RPMI7951 (cell line): ENCODE data around the gene RTEL1. TPM values are rescaled to one million over a fixed set of nuclear protein-coding genes. Genes with fewer than 3 reads are reported as not detected.
"Not testable (repeated sequence)": the region's sequence is repeated elsewhere in the genome, so short reads cannot be mapped to it uniquely, and the experiment has no call there.

Experiments used
- DNase-seq: peaks from one replicate; pipeline ENCODE4 v3.0.0-alpha.2; 2012; ENCODE audit warnings: low read depth
- total RNA-seq: library from RNA; depleted of rRNA; stranded (reverse); fragments of >200 nt; shearing (Covaris generic); gene quantifications from 2 replicates; pipeline ENCODE4 v1.2.3, GENCODE V29; 2014

Gene RTEL1
- total RNA-seq, 1 experiment from 2014 or later: 18.7 TPM

DNA sequence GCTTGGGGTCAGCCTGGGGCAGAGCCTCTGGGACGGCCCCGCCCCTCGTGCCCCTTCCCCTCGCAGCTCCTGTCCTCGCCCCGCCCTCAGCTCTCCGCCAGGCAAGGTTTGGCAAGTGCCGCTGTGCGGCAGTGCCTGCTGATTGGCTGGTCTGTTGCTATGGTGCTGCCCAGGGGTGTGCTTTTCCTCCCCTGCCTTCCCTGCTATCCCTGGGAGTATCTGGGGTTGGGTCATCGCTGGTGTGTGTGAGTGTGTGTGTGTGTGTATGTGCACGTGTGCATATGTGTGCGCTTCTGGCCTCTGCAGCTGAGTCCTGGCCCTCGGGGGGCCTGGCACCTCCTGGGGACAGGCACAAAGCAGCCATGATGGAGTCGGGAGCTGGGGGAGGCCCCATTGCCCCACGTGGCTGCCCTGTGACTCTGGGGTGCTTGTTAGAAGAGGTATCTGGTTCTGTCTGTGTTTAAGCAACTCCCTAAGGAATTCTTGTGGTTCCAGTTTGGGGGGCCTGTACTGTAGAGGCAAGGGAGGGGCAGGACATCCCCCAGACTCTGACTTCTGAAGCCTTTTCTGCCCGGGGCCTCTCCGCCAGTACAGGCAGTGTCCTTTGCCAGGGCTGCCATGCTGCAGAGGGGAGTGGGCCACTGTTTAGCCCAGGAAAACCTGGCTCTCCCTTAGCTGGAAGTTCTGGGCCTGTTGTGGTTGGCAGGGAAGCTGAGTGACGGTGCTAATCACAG lies 6.9 kb downstream of the RTEL1 start:
- no peak for DNase-seq

DNA sequence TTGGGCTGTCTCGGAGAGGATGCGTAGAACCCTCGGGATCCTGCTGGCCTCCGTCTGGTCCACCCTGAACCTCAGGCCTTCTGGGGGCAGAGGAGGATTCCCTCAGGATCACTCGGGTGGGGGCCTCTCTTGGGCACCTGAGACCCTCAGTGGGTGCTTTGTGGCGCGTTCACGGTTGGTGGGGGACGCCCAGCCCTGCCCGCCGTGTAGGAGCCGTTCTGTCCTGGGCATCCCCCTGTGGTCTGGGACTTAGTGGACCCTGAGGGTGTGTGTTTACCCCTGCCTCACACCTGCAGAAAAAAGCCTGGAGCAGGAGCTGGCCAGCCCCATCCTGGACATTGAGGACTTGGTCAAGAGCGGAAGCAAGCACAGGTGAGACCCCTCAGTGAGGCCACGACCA lies 7.6 kb downstream of the RTEL1 start:
- DNase-seq: no peak

DNA sequence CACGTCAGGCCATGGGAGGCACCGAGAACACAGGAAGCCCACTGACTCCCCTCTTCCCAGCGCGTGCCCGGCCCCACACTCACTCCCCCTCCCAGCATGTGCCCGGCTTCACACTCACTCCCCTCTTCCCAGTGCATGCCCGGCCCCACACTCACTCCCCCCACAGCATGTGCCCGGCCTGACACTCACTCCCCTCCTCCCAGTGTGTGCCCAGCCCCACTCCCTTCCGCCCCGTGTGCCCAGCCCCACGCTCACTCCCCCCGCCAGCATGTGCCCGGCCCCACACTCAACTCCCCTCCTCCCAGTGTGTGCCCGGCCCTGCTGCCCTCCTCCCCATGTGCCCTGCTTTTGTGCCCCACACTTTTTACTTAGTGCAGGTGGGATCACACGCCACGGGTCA lies 9.7 kb downstream of the RTEL1 start:
- no peak for DNase-seq

DNA sequence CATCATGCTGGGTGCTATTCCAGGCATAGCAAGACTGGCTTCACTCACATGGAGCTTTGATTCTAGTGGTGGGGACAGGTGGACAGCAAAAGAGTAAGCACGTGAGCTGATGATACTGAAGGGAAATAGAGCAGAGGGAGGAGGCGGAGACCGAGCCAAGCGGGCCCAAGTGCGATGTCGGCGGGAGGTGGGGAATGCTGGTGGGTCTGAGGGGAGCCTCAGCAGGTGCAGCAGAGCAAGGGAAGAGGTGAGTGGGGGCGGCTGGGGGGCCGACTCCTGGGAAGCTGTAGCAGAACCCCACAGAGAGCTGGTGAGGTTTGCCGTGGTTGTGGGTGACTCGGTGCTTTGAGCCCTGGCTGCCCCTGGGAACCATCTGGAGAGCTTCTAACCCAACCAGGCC lies 10.2 kb downstream of the RTEL1 start:
- DNase-seq: no peak

DNA sequence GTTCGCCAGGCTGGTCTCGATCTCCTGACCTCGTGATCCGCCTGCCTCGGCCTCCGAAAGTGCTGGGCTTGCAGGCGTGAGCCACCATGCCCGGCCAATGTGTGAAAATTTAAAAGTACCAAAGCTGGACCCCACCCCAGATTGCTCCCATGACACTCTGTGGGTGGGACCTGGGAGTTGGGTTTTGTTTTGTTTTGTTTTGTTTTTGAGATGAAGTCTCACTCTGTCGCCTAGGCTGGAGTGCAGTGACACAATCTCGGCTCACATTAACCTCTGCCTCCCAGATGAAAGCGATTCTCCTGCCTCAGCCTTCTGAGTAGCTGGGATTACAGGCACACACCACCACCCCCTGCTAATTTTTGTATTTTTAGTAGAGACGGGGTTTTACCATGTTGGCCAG lies 13.6 kb downstream of the RTEL1 start:
- not testable (repeated sequence) for DNase-seq

DNA sequence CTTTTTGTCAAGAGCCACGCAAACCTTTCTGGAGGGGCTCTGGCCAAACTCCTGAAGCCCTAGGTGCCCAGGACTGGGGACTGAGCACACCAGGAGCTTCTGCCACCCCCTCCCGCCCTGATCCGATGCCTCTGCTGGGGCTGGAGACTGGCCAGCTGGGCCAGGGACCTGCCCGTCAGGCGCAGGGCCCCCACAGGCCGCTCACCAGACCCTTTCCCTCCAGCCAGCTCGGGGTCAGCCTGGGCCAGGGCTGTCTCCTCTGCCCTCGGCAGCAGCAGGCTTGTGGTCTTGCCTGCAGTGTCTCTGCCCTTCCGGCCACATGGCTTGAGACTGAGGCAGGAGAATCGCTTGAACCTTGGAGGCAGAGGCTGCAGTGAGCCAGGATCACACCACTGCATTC lies 14.6 kb downstream of the RTEL1 start:
- no peak for DNase-seq

DNA sequence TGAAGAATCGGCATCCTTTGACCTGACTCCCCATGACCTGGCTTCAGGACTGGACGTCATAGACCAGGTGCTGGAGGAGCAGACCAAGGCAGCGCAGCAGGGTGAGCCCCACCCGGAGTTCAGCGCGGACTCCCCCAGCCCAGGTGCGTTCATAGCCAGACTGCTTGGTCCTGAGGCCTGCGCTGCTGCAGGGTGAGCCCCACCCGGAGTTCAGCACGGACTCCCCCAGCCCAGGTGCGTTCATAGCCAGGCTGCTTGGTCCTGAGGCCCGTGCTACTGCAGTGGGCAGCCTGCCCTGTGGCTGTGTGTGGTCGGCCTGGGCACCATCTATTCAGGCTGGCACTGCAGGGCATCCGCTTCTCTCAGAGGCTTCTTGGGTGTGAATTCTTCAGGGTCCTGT lies 15.8 kb downstream of the RTEL1 start:
- DNase-seq: no peak

DNA sequence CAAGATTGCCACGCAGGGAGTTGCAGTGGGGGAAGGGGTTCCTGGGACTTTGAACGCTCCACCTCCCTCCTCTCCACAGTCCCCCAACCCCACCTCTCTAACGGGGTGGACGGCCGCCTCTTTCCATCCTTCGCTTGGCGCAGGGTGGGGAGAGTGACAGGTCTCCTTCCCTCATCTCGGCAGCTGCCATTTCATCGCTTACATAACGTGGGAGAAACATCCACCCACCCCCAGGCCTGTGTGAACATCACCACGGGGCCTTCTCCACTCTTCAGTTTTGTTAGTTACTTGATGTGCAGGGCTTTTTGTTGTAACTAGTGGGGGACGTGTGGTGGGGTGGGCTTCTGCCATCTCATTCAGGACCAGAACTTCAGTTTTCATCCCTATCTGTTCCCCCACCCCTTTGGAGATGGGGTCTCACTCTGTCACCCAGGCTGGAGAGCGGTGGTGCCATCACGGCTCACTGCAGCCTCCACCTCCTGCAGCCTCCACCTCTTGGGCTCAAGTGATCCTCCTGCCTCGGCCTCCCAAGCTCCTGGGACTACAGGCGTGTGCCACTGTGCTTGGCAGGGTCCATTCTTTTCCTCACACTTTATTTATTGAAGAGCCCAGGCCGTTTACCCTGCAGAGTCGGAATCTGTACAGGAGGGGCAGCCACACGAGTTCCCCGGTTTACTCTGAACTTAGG lies 17.7 kb downstream of the RTEL1 start:
- no peak for DNase-seq

DNA sequence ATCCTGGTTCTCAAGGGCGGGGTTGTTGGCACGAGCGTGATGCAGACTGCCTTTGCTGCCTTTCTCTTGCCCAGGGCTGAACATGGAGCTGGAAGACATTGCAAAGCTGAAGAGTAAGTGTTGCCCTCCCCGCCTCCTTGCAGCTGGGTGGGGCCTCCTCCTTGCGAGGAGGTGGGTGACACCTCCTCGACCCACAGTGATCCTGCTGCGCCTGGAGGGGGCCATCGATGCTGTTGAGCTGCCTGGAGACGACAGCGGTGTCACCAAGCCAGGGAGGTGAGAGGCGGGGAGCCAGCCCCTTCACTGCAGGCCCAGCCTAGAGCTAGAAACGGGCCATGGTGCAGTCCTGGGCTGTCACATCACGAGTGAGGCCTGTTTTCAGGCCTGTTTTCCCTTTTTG lies 20.0 kb downstream of the RTEL1 start:
- DNase-seq: no peak

DNA sequence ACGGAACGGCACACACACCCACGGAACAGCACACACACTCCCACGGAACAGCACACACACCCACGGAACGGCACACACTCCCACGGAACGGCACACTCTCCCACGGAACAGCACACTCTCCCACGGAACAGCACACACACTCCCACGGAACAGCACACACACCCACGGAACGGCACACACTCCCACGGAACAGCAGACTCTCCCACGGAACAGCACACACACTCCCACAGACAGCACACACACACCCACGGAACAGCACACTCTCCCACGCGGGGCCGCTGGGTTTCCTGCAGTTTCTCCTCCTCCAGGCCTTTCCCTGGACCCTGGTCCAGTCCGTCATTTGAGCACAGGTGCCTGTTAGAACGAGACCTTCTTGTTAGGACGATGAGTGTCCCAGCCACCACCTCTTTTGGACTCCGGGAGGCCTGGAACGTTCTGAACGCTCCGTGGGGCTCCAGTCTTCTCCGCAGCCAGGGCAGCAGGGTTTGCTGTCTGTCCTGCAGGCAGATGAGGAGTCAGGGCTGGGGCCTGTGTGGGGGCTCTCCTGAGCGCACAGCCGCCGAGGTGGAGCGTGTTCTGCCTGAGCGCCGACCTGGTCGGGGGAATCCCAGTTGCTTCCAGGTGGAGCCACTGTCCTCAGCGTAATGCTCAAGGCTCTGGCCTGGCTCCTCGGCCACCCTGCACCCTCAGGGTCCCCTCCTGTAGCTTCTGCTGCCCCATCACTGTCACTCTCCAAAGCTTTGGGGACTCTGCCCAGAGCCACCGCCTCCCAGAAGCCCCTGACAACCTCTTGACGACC lies 20.8 kb downstream of the RTEL1 start:
- DNase-seq: no peak

DNA sequence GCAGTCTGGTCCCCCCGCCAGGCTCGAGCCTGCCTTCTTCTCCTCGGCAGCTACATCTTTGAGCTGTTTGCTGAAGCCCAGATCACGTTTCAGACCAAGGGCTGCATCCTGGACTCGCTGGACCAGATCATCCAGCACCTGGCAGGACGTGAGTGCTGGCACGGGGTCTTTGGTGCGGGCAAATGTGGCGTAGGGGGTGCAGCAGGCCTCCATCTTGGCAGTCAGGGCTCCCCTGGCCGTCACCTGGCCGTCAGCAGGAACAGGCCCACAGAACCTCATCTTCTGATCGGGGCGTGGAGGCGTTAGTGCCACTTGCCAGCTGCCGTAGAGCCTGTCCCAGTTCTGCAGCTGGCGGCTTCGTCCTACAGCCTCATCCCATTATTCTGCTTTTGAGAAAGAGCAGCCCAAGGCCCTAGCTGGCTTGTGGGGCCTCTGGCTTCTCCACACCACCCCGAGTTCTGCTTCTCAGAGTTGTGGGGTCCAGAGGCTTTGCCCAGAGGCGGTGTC lies 21.7 kb downstream of the RTEL1 start:
- no peak for DNase-seq

DNA sequence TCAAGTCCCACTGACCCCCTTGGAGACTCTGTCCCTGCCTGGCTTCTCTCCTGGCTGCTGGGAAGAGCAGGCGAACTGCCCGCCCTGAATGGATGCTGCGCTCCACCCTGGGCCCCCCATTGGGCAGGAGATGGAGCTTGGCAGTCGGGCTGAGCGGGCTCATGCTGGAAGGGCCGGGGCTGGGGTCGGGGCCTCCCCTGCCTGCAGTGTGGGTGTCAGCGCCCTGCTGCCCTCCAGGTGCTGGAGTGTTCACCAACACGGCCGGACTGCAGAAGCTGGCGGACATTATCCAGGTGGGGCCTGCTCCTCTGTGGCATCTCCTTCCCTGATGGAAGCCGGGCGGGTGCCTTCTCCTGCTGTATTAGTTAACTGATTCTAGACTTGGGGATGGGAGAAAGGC lies 22.3 kb downstream of the RTEL1 start:
- no peak for DNase-seq

DNA sequence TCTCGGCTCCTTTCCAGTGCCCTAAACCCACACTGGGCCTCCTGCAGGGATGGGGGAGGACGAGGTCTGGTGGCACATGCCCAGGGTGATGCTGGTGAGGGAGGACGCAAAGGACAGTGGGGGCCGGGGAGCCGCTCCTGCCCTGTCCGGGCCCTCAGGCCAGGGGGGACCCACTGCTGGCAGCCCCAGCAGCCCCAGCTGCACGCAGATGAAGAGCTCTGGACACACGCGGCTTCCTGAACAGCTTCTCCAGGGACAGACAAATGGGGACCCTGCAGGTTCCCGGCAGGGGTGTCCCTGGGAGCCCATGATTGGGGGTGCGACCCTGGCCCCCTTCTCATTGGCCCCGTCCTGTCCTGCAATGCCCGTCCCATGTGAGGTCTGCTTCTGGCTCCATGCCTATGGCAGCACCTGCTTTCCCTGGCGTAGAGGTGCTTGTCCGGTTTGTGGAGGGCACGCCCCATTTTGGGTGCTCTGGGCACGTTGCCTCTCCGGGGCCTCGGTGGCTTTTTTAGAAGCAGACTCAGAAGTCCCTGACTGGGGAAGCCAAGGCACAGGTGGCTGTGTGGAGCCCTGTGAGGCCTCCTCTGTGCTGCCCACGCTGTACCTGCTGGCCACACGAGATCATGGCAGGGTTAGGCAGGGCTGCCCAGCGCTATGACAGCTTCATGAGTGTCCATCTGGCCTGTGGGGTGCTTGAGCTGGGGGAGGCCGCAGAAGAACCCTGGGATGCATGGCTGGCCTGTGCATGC lies 22.9 kb downstream of the RTEL1 start:
- DNase-seq: no peak

DNA sequence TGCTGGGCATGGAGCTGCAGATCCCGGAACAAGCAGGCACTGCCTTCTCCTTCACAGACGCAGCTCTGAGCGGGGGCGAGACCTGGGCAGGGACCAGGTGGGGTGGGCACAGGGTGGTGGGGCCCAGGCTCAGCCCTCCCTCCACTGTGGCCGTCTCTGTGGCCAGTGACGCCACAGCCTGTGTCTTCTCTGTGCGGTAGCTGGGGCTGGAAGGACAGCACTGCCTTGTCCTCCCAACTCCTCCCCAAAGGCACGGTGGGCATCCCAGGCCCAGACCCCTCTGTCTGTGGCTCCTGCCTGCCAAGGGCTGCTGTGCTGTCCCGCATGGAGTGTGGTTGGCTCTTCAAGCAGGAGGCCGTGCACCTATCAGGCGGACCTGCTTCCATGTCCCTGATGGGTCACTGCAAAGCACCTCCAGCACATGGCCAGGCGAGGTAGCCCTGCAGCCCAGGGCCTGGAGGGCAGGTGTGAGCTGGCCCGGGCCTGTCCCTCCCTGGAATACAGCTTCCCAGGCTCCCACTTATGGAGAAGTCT lies 23.6 kb downstream of the RTEL1 start:
- no peak for DNase-seq

DNA sequence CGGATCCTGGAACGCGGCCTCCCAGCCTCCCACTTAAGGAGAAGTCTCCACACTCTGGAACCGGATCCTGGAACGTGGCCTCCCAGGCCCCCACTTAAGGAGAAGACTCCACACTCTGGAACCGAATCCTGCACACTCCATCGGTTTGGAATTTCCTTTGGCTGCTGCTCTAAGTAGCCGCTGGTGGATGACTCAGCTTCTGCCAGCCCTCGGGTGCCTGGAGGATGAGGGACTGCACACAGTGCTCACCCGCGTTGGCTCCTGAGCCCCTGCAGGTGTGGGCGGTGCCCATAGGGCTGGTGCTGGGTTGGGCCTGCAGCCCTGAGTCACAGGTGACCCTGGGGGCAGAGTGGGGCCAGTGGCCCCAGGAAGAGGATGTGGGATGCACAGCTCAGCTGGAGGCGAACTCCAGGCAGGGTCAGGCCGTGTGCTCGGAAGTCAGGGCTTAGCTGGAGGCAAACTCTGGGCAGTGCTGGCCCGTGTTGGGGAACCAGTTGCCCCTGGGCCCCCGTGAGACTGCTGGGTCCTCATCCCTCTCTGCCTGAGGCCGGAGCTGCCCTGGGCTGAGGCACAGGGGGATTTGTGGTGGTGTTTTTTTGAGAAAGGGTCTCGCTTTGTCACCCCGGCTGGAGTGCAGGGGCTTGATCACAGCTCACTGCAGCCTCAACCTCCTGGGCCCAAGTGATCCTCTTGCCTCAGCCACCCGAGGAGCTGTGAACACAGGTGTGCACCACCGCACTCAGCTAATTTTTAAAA lies 24.4 kb downstream of the RTEL1 start:
- peak; percentile 100 for DNase-seq

DNA sequence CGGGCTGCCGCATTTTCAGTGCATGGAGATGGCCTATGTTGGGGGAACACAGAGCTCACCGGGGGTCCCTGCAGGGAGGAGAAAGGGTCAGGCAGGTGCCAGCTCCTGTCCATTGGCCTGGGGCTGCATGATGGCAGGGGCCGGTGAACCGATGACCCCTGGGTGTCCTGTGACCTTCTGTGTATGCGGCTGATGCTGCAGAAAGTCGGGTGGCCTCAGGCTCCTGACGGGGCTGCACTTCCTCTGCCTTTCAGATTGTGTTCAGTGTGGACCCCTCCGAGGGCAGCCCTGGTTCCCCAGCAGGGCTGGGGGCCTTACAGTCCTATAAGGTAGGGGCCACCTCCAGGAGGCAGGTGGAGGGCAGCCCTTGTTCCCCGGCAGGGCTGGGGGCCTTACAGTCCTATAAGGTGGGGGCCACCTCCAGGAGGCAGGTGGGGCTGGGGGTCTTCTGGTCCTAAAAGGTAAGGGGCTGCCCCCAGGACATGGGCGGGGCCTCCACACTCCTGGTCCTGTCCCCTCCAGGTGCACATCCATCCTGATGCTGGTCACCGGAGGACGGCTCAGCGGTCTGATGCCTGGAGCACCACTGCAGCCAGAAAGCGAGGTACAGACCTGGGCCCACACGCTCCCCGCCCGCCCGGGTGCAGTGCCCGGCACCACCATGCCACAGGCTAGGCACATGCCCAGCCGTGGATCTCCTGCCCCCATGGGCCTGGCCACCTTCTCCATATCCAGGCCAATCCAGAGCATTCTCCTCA lies 27.3 kb downstream of the RTEL1 start:
- DNase-seq: no peak

DNA sequence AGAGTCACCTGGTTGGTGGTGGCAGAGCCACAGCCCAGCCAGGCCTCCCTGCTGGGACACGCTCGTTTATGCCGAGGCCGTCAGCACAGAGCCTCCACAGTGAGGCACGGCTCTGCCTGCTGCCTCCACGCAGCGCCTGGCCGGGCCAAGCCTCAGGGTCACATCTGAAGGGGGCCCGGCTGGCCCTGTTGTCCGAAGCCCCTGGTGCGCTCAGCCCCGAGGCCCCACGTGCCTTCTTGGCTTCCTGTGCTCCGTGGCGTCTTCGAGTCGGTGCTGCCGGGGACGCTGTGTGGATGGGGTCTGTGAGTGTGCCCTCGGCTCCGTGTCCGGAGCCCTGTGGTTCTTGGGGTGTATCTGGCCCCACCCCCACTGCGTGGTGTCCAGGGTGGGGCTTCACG lies 28.0 kb downstream of the RTEL1 start:
- no peak for DNase-seq

DNA sequence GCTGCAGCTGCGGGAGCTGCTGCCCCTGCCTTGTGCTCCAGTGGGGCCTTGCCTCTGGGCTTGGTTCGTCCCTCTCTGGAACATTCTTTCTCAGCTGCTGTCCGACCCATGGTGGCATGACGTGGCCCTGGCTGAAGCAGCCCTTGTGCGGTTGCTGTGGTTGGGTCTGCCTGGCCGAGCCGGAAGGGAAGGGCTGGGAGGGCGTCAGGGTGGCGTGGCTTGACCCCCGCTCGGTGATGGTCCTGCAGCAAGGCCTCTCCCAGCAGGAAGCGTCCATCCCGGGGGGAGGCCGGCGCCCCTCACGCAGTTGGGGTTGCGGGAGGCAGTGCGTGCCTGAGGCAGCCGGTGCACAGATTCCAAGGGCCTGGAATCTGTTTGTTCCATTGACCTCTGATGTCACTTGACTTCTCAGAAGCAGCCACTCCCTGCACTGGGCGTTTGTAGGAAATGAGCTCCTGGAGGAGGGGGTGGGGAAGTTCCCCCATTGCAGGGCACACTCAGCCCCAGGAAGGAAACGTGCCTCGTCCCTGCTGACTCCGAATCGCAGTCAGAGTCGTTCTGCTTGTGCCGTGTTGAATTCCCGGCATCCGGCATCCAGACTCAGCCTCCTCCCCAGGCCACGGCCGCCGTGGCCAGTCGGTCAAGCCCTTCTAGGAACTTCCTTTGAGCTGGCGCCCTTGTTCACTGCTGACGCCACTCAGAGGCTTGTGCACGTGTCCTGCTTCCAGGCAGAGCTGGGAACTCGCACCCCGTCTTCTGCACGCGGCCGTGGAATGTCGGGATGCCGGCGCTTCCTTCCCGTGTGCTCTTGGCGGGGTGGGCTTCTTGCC lies 28.6 kb downstream of the RTEL1 start:
- peak; percentile 99 for DNase-seq
